Activated T-cell treated with anti-CD3 and anti-CD28 coated beads for 4 hours (primary cell): ENCODE measurements around the gene C1RL.

Experiments
- DNase-seq: peaks from one replicate; pipeline ENCODE4 v3.0.0-alpha.2; 2020

Gene C1RL, protein sequence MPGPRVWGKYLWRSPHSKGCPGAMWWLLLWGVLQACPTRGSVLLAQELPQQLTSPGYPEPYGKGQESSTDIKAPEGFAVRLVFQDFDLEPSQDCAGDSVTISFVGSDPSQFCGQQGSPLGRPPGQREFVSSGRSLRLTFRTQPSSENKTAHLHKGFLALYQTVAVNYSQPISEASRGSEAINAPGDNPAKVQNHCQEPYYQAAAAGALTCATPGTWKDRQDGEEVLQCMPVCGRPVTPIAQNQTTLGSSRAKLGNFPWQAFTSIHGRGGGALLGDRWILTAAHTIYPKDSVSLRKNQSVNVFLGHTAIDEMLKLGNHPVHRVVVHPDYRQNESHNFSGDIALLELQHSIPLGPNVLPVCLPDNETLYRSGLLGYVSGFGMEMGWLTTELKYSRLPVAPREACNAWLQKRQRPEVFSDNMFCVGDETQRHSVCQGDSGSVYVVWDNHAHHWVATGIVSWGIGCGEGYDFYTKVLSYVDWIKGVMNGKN

DNA sequence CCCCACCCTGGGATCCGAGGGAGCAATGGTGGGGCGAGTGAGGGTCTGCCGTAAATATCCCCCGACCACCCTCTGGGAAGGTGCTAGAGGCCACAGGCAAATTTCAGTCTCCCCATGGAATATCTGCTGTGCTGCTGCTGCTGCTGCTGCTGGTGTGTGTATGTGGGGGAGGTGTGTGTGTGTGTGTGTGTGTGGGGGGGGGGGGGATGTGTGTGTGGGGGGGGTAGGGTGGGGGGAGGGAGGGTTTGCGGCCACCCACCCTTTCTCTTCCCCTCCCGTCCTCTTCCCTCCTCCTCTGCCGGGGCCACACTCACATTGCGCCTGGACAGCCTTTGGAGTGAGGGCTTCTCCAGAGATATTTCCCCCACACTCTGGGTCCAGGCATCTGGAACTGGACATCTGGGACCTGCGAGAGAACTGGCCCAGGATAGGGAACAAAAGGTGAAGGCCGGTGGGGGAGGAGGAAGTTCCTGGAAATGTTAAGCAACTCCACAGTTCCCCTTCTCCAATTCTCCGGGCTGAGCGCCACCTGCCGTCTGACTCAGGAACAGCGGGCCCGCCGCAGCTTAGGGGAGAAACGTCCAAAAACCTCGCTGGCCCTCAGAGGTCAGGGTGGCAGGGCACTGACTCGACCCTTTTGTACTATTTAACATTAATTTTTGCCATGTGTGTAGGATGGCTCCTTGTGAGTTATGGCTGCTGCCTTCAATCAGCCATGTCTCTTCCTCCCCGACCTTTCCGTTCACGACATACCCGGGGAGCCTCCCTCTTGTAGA is at the start of gene C1RL:
Gene C1RL, minus strand, starts transcription at position 419 of the 776 bp plus-strand sequence. Its CDS starts 34 bp downstream, at position 385.
- peak; percentile 77 for DNase-seq

DNA sequence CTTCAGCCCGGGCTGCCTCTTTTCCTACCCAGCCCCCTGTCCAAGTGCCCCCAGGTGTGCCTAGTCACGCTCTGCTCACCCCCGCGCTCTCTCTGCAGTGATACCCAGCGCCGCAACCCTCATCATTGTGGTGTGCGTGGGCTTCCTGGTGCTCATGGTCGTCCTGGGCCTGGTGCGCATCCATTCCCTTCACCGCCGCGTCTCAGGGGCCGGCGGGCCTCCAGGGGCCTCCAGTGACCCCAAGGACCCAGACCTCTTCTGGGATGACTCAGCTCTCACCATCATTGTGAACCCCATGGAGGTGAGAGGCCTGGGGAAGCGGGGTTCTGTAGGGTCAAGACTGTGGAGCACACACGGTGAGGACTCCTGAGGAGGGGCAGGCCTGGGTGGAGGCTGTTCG is 48.4 kb upstream of the C1RL start:
- no peak for DNase-seq

GRCh38 chr12:7156259-7157197 is 47.5 kb upstream of the C1RL start:
- DNase-seq, result no peak

- DNase-seq, result no peak
These were observed 46.5 kb upstream of the C1RL start for GRCh38 chr12:7155471-7156034.

GRCh38 chr12:7154901-7155470 is 46.0 kb upstream of the C1RL start:
- DNase-seq, result no peak

GRCh38 chr12:7154042-7154441 is 45.0 kb upstream of the C1RL start:
- no peak for DNase-seq

GRCh38 chr12:7152818-7153217 is 43.8 kb upstream of the C1RL start:
- no peak for DNase-seq

GRCh38 chr12:7151532-7151931 is 42.5 kb upstream of the C1RL start:
- no peak for DNase-seq

GRCh38 chr12:7150841-7151240 is 41.8 kb upstream of the C1RL start:
- no peak for DNase-seq

- no peak for DNase-seq
These were observed 41.3 kb upstream of the C1RL start for GRCh38 chr12:7150356-7150755.

- DNase-seq, result no peak
These were observed 37.9 kb upstream of the C1RL start for GRCh38 chr12:7146906-7147305.

GRCh38 chr12:7146228-7146627 is 37.2 kb upstream of the C1RL start:
- no peak for DNase-seq

- no peak for DNase-seq
These were observed 36.7 kb upstream of the C1RL start for GRCh38 chr12:7145671-7146070.

DNA sequence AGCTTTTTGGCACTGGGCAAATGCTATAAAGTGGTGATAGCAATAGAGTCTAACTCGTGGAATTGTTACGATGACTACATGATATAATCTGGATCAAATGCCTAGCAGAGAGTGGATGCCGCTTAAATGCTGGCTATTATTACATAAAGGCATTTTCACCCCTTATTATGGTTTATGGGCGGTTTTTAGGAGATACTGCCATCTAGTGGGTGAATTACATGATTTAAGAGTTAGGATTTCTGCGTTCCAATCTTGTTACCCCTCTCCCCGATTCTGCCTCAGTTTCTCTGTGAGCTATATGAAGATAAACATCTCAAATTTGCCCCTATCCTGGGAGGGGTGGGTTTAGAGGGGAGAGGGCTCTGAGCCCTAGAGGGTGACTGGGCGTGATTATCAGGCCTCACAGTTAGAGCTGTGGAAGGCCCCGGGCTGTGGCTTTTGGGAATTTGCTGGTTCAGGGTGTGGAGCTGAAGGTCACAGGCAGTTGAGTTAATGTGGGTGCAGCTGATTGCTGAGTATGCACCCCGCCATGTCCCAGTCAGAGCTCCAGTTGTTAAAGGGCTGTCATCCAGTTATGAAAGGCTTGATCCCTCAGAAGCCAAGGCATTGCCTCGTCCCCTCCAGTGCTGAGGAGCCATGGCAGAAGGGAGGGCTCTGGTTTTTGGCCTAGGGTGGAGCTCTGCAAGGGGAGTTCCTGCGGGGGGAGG is 35.6 kb upstream of the C1RL start:
- no peak for DNase-seq

DNA sequence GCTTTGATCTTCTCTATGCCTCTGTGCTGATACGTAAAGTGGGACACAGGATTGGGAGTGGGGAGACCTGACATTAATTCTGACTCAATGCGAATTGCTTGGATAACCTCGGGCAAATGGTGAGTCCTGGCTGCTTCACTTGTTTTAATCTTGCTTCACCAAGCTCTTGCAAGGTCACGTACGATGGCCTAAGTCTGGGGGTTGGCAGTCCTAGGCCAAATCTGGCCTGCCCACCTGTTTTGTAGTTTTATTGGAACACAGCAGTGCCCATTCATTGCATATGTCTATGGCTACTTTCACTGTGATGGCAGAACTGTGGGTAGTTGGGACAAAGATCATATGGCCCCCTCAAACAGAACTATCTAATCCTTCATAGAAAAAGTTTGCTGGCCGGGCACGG is 34.5 kb upstream of the C1RL start:
- DNase-seq, result no peak

DNA sequence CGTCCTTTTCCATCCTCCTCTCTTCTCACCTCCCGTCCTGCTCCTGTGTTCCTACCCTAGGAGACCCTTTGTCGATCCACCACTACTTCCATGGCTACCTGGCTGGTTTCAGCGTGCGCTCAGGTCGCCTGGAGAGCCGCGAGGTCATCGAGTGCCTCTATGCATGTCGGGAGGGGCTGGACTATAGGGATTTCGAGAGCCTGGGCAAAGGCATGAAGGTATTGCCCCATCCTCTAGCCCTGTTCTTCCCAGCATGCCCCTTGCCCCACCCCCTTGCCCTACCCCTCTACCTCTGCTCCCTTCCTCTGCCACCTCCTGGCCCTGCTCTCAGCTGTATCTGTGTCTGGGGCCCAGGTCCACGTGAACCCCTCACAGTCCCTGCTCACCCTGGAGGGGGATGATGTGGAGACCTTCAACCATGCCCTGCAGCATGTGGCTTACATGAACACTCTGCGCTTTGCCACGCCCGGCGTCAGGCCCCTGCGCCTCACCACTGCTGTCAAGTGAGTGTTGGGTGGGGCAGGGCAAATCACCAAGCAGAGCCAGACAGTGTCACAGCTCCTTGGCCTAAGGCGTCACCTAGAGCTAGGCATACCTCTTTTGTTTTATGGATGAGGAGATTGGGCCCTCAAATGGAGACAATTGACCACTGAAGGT is 33.9 kb upstream of the C1RL start:
- no peak for DNase-seq

- DNase-seq, result peak; percentile 46
These were observed 33.1 kb upstream of the C1RL start for GRCh38 chr12:7142056-7142644.

DNA sequence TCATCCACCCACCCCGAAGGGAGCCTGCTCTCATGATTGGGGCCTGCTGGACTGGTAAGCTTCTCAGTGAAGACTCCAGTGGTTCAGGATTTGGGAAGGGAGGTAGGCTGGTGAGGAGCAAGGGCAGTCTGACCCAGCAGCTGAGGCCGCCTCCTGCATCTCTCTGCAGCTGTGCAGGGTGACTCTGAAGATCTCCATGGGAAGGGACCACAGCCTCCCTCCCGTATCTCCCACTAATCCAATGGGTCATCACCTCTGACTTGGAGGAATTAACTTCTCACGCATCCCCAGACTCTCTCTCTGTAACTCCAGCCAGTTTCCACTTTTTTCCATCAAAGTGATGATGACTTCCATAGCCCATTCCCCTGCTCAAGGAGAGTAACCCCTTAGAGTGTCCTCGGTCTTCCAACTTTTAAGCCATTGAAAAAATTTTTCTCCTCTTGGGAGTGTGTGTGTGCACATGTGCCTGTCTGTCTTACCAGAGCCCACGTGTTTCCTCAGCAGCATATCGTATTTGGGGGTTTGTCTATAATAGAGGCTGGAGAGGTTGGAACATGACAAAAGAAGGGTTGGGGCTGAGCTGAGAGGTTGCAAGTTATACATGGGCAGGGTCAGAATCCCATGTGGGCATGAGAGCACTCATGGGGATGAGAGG is 32.5 kb upstream of the C1RL start:
- no peak for DNase-seq

DNA sequence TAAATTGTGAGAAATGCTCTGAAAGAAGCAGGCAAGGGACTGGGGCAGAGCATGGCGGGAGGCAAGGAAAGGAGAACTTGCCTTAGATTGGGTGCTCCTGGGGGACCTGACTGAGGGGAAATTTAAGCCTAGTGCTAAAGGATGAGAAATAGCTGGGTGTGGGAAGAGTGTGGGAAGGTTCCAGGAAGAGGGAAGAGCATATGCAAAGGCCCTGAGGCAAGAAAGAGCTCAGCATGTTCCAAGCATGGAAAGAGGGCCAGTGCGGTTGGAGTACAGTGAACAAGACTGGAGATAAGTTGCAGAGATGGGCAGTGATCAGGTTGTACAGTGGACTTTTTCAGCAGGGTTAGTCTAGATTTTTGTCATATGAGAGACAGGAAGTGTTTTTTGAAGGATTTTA is 30.2 kb upstream of the C1RL start:
- DNase-seq, result no peak

DNA sequence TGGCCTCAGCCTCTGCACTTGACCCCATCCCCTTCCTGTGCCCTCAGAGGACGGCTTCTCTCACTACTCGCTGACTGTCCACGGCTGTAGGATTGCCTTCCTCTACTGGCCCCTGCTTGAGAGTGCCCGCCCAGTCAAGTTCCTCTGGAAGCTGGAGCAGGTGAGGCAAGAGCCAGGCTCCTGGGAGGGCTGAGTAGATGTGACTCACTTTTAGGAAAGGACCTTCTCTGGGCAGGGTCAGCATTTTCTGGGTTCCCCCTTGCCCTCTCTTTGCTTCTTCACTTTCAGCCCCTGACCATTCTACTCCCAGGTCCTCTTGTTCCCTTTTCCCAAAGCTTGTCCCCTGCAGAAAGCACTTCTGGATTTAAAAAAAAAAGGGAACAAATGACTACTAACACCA is 28.9 kb upstream of the C1RL start:
- DNase-seq, result no peak
